ENCODE measurements around the gene UBASH3A. TPM values are rescaled to one million over a fixed set of nuclear protein-coding genes. Genes with fewer than 3 reads are reported as not detected.

The UBASH3A gene
- total RNA-seq, 1 experiment from 2014 or later = not detected

- H3K9me3 Mint-ChIP-seq (ENCODE audit: unreplicated experiment) = no peaks in the 10 kb centered on the region
- no peak overlapping the region for H3K4me3 Mint-ChIP-seq (ENCODE audit: unreplicated experiment)
- H3K4me1 Mint-ChIP-seq (ENCODE audit: insufficient read depth, unreplicated experiment) = no peaks in the 10 kb centered on the region
- DNase-seq (ENCODE audit: unreplicated experiment) = no peak
- intact Hi-C loops (cut with micrococcal nuclease) = loop anchor here (5.0 kb wide), 1 partner anchor 286 kb away; no protein-coding TSS in a partner anchor
- H3K27me3 Mint-ChIP-seq (ENCODE audit: insufficient read depth, unreplicated experiment) = no peaks in the 10 kb centered on the region
- no peak overlapping the region for H3K27ac Mint-ChIP-seq (ENCODE audit: low read depth, unreplicated experiment)
- ChIA-PET CTCF (interaction anchor here (0.6 kb wide), 1 partner anchor 168 kb away, joined by 3 read pairs; no protein-coding TSS in a partner anchor), POLR2A (no interaction called here)
- no peak for TF ChIP-seq CTCF (IDR thresholded peaks at IDR 0.05; ENCODE audit: unreplicated experiment)
- BruUV-seq (replicated peaks) = no TSS peak
- peaks cover 6% of the 10 kb centered on the region for H3K36me3 Mint-ChIP-seq (ENCODE audit: insufficient read depth, unreplicated experiment)
Measured at GRCh38 chr21:42453224-42453985, 49.7 kb downstream of the UBASH3A start.

- H3K36me3 Mint-ChIP-seq (ENCODE audit: insufficient read depth, unreplicated experiment) = peaks cover 6% of the 10 kb centered on the region
- H3K27ac Mint-ChIP-seq (ENCODE audit: low read depth, unreplicated experiment) = no peak overlapping the region
- H3K4me3 Mint-ChIP-seq (ENCODE audit: unreplicated experiment) = no peak overlapping the region
- no peaks in the 10 kb centered on the region for H3K4me1 Mint-ChIP-seq (ENCODE audit: insufficient read depth, unreplicated experiment)
- DNase-seq (ENCODE audit: unreplicated experiment) = no peak
- no peaks in the 10 kb centered on the region for H3K27me3 Mint-ChIP-seq (ENCODE audit: insufficient read depth, unreplicated experiment)
- CTCF ChIA-PET = interaction anchor here (0.6 to 0.9 kb wide), 2 partner anchors 10 to 168 kb away, joined by 3 read pairs; no protein-coding TSS in a partner anchor
- BruUV-seq (replicated peaks) = no TSS peak
- TF ChIP-seq CTCF (IDR thresholded peaks at IDR 0.05; ENCODE audit: unreplicated experiment) = no peak
- intact Hi-C loops (cut with micrococcal nuclease) = loop anchor here (5.0 kb wide), 1 partner anchor 287 kb away; no protein-coding TSS in a partner anchor
- no peaks in the 10 kb centered on the region for H3K9me3 Mint-ChIP-seq (ENCODE audit: unreplicated experiment)
- POLR2A ChIA-PET = interaction anchor here (1.1 kb wide), 1 partner anchor 10 kb away, joined by 3 read pairs; no protein-coding TSS in a partner anchor
Measured at GRCh38 chr21:42453986-42454570, 50.4 kb downstream of the UBASH3A start.

GRCh38 chr21:42454786-42455185, 51.1 kb downstream of the UBASH3A start:
- ChIA-PET CTCF (interaction anchor here (0.6 to 2.7 kb wide), 3 partner anchors 9 to 310 kb away, joined by 3 to 16 read pairs (median 3); no protein-coding TSS in a partner anchor), POLR2A (interaction anchor here (0.6 to 1.1 kb wide), 2 partner anchors 9 to 425 kb away, joined by 3 read pairs; no protein-coding TSS in a partner anchor)
- Mint-ChIP-seq H3K9me3 (ENCODE audit: unreplicated experiment) (no peaks in the 10 kb centered on the region), H3K4me1 (ENCODE audit: insufficient read depth, unreplicated experiment) (no peaks in the 10 kb centered on the region), H3K27me3 (ENCODE audit: insufficient read depth, unreplicated experiment) (no peaks in the 10 kb centered on the region), H3K27ac (ENCODE audit: low read depth, unreplicated experiment) (no peak overlapping the region), H3K4me3 (ENCODE audit: unreplicated experiment) (no peak overlapping the region), H3K36me3 (ENCODE audit: insufficient read depth, unreplicated experiment) (peaks cover 6% of the 10 kb centered on the region)
- DNase-seq (ENCODE audit: unreplicated experiment) = no peak
- no peak for TF ChIP-seq CTCF (IDR thresholded peaks at IDR 0.05; ENCODE audit: unreplicated experiment)
- intact Hi-C loops (cut with micrococcal nuclease) = loop anchor here (5.0 kb wide), 1 partner anchor 287 kb away; no protein-coding TSS in a partner anchor
- no TSS peak for BruUV-seq (replicated peaks)

- POLR2A ChIA-PET = interaction anchor here (0.6 to 1.2 kb wide), 3 partner anchors 8 to 426 kb away, joined by 3 to 4 read pairs (median 3); no protein-coding TSS in a partner anchor
- intact Hi-C loops (cut with micrococcal nuclease) = no loop called here
- no peak overlapping the region for H3K27ac Mint-ChIP-seq (ENCODE audit: low read depth, unreplicated experiment)
- CTCF ChIA-PET = interaction anchor here (0.6 to 2.7 kb wide), 3 partner anchors 8 to 310 kb away, joined by 3 to 16 read pairs (median 3); no protein-coding TSS in a partner anchor
- no peak for TF ChIP-seq CTCF (IDR thresholded peaks at IDR 0.05; ENCODE audit: unreplicated experiment)
- peak; percentile 38 for DNase-seq (ENCODE audit: unreplicated experiment)
- BruUV-seq (replicated peaks) = no TSS peak
- H3K4me1 Mint-ChIP-seq (ENCODE audit: insufficient read depth, unreplicated experiment) = no peaks in the 10 kb centered on the region
- H3K27me3 Mint-ChIP-seq (ENCODE audit: insufficient read depth, unreplicated experiment) = no peaks in the 10 kb centered on the region
- no peaks in the 10 kb centered on the region for H3K9me3 Mint-ChIP-seq (ENCODE audit: unreplicated experiment)
- H3K36me3 Mint-ChIP-seq (ENCODE audit: insufficient read depth, unreplicated experiment) = peaks cover 2% of the 10 kb centered on the region
- H3K4me3 Mint-ChIP-seq (ENCODE audit: unreplicated experiment) = no peak overlapping the region
Measured at GRCh38 chr21:42455196-42455595, 51.5 kb downstream of the UBASH3A start.

All from MCF 10A (cell line).